Measurements from ENCODE around the gene INAFM2. TPM values are rescaled to one million over a fixed set of nuclear protein-coding genes. Genes with fewer than 3 reads are reported as not detected.

INAFM2 gene
- total RNA-seq, 1 donor from 2014 or later: 55.6 TPM

DNA sequence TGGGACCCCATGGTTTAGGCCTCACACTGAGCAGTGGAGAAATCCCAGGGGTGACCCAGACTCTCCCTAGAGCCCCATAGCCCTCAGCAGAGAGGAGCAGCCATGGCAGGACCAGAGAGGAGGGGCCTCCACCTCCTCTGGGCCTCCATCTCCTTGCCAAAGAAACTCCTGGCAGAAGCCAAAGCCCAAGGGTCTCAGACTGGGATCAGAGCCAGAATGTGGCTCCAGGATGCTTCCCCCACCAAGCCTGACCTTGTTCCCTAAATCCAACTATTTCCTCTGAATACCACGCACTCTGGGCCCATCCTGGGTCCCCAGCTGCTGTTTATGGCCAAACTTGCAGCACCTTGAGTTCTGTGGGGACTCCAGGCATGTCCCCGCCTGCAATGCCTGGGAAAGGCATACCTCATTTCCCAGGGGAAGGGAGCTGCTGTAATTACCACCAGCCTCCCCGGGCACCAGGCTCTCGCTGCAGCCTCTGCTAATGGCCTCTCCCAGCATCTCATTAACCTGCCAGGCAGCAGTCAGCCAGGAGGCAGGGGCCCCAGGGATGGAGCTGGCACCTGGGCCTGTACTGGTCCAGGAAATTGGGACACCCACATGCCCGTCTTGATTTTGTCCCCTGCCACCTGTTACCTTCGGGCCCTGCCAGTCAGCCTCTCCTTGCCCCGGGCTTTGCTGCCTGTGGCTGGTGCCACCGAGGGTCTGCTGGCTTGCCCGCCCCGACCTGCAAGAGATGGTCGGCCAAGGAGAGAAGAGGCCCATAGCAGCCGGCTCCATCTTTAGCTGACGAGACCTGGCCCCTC, 12.6 kb downstream of the INAFM2 start:
- DNase-seq (ENCODE audit: missing footprints): no peak
- no peak for ATAC-seq
- intact Hi-C loops (cut with DNase I): loop anchor here (10.0 kb wide), 1 partner anchor 231 kb away; the partner anchor contains the start of gene BMF

GRCh38 chr15:40336744-40337122, 13.2 kb downstream of the INAFM2 start:
- DNase-seq (ENCODE audit: missing footprints) (no peak), ATAC-seq (no peak)
- intact Hi-C loops (cut with DNase I): loop anchor here (10.0 kb wide), 1 partner anchor 232 kb away; the partner anchor contains the start of gene BMF

DNA sequence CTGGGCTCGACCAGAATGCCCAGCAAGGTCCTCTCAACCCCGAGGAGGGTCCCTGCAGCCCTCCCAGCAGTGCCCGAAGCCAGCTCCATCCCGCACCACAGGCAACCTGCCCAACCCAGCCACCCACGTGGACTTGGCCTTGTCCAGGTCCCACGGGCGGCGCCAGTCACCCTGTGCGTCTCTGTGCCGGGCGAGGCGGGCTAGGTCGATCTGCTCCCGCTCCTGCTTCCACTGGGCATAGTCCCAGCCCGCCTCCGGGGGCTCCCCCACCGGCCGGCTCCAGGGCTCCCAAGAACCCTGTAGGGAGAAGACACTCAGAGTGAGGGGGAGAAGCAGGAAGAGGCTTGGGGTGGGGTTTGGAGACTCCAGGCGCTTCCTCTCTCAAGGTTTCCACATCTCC, 14.1 kb downstream of the INAFM2 start:
- no peak for DNase-seq (ENCODE audit: missing footprints)

GRCh38 chr15:40338041-40338657, 14.7 kb downstream of the INAFM2 start:
- intact Hi-C loops (cut with DNase I): loop anchor here (2.0 to 10.0 kb wide), 2 partner anchors 29 to 233 kb away; partner anchors contain the start of gene BMF
- DNase-seq (ENCODE audit: missing footprints) (peak; percentile 89), ATAC-seq (no peak)

More for the DNA sequence above, 14.1 kb downstream of the INAFM2 start:
- intact Hi-C loops (cut with DNase I): loop anchor here (10.0 kb wide), 1 partner anchor 233 kb away; the partner anchor contains the start of gene BMF
- no peak for ATAC-seq

GRCh38 chr15:40338921-40339620, 15.6 kb downstream of the INAFM2 start:
- DNase-seq (ENCODE audit: missing footprints): no peak
- ATAC-seq: peak; percentile 29
- intact Hi-C loops (cut with DNase I): loop anchor here (2.0 to 10.0 kb wide), 2 partner anchors 28 to 234 kb away; partner anchors contain the start of gene BMF

DNA sequence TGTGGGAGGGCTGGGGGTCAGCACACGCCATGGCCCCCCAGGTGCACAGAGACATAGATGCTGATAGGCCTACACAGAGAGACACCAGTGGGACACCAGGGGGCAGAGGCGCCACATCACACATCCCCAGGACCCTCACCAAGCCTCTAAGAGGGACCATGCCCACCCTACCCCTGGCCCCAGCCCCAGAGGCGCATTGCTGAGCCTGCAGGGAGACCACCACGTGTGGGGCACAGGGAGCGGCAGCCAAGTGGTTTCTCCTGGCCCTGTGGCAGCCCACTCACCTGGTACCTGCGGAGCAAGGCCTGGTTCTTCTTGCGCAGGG, 16.1 kb downstream of the INAFM2 start:
- DNase-seq (ENCODE audit: missing footprints) (no peak), ATAC-seq (peak; percentile 9)
- intact Hi-C loops (cut with DNase I): loop anchor here (2.0 to 10.0 kb wide), 2 partner anchors 27 to 235 kb away; partner anchors contain the start of gene BMF

GRCh38 chr15:40340038-40340739, 16.7 kb downstream of the INAFM2 start:
- peak; percentile 71 for ATAC-seq
- intact Hi-C loops (cut with DNase I): loop anchor here (1.0 to 2.0 kb wide), 2 partner anchors 17 to 81 kb away; partner anchors contain the start of gene INAFM2
- DNase-seq (ENCODE audit: missing footprints): peak; percentile 91

- ATAC-seq (peak; percentile 76), DNase-seq (ENCODE audit: missing footprints) (peak; percentile 89)
- intact Hi-C loops (cut with DNase I): loop anchor here (1.0 to 2.0 kb wide), 2 partner anchors 18 to 80 kb away; partner anchors contain the start of gene INAFM2
These were observed 17.4 kb downstream of the INAFM2 start, which contains the start of gene CCDC9B for GRCh38 chr15:40340740-40341400. TSS of gene CCDC9B (minus strand) at chr15:40340939. CDS start at chr15:40340819, 120 bp downstream.

- intact Hi-C loops (cut with DNase I): no loop called here
- no peak for ATAC-seq
- DNase-seq (ENCODE audit: missing footprints): no peak
These were observed 19.2 kb downstream of the INAFM2 start for GRCh38 chr15:40342416-40343320.

DNA sequence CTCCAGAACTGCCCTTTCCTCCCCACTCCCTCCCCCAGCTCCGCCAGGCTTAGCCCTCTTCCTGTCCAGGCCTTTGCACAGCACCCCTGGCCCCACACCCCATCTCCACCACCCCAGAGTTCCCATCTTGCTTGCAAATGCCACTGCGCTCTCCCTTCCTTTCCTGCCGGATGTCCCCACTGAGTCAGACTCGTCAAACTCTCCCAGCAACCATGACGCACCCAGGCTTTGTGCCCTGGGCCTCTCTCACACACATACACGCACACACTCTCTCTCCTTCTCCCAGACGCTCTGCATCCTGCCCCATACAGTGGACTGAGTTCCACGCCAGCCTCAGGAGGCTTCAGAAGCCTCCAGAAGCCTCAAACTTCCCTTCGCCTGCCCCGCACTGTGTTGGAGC, 20.0 kb downstream of the INAFM2 start:
- intact Hi-C loops (cut with DNase I): no loop called here
- DNase-seq (ENCODE audit: missing footprints) (no peak), ATAC-seq (no peak)

DNA sequence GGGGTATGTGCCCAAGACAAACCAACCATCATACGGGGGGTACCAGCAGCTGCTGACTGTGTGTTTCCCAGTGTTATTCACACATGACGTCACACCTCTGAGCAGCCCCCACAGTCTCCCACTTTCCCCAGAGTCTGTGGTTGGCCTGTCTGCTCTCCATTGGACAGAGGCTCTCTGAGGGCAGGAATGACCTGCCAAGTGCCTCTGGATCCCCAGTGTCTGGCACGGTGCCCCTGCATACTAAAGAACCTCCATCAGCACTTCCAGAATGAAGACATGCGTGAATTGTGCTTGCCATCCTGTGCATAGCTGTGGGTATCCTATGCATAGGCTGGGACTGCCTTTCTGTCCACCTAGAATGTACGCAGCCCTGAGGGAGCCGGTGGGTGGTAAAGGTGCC, 20.7 kb downstream of the INAFM2 start:
- DNase-seq (ENCODE audit: missing footprints) (no peak), ATAC-seq (no peak)
- intact Hi-C loops (cut with DNase I): no loop called here

DNA sequence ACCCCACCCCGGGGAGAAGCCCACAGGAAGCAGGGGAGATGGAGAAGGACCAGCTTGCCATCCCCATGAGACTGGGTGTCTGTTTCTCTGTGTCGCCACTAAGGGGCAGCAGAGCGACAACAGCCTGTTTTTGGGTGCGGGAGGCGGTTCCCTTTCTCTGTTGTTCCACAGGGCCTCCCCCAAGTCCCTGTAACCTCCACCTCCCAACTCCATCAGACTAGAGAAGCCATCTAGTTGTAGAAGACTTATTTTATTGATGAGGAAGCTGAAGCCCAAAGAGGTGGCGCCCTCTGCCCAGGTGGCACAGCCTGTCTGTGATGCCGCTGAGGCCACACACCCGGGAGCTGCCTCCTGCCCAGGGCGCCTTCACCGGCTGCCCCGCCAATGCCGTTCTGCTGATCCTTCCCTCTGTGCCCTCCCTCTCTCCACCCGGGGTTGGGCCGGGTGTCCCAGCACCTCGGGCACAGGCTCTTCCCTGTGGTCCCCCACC, 21.2 kb downstream of the INAFM2 start:
- ATAC-seq: no peak
- DNase-seq (ENCODE audit: missing footprints): no peak
- intact Hi-C loops (cut with DNase I): no loop called here

- no peak for ATAC-seq
- intact Hi-C loops (cut with DNase I): no loop called here
These were observed 21.9 kb downstream of the INAFM2 start for GRCh38 chr15:40345225-40345866.

GRCh38 chr15:40345867-40346578, 22.5 kb downstream of the INAFM2 start:
- ATAC-seq (no peak), DNase-seq (ENCODE audit: missing footprints) (no peak)
- intact Hi-C loops (cut with DNase I): no loop called here

More at GRCh38 chr15:40345225-40345866, 21.9 kb downstream of the INAFM2 start:
- no peak for DNase-seq (ENCODE audit: missing footprints)

DNA sequence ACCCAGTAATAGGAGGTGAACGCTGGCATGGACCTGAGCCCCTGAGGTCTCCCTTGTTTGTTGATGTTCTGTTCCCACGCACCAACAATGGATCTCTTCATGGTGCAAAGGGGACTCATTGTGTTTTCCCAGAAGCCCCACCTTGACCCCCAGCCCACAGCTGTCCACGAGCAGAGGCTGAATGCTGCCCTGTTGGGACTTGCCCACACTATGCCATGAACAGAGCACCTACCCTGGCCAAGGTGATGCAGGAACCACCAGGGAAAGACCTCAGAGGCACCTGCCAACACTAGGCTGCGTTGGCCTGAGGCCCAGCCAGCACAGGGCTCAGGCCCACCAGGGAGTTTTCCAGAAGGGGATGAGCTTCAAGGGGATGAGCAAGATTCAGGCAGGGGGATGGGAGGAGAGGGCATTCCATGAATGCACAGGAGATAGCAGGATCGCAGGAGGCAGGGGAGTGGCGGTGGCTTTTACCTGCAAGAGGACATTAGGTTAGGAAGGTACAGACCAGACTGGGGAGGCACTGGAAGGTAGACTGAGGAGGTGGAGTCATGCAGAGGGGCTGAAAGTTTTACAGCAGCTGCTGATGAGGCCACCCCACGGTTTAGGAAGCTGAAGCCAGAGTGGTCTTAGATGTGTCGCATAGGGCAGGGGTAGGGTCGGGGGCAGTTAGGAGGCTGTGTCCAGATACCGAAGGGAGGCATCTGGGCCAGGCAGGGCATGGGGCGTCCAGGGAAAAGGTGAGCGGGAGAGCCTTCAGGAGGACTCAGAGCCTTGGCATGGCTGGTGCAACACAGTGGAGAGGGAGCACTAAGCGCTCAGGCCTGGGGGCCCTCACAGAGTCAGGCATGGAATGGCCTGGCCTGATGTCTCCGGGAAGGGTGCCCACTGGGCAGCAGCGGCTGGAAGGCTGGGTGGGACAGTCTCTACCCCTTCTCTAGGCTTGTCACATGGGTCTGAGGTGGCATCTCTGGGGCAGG, 23.4 kb downstream of the INAFM2 start:
- intact Hi-C loops (cut with DNase I): no loop called here
- DNase-seq (ENCODE audit: missing footprints): no peak
- ATAC-seq: no peak
